Measurements from ENCODE around the gene BCL7C.
"Not testable (repeated sequence)": the region's sequence is repeated elsewhere in the genome, so short reads cannot be mapped to it uniquely, and the experiment has no call there.

The BCL7C gene

GRCh38 chr16:30860729-30861128 is 33.1 kb downstream of the BCL7C start:
- DNase-seq (ENCODE audit: low read depth), result not testable (repeated sequence)

GRCh38 chr16:30858829-30859423 is 35.0 kb downstream of the BCL7C start:
- no peak for DNase-seq (ENCODE audit: low read depth)

GRCh38 chr16:30858111-30858495 is 35.8 kb downstream of the BCL7C start:
- DNase-seq (ENCODE audit: low read depth), result no peak

- DNase-seq (ENCODE audit: low read depth), result no peak
These were observed 40.1 kb downstream of the BCL7C start for GRCh38 chr16:30853758-30854157.

- no peak for DNase-seq (ENCODE audit: low read depth)
These were observed 43.6 kb downstream of the BCL7C start for GRCh38 chr16:30850246-30850645.

- no peak for DNase-seq (ENCODE audit: low read depth)
These were observed 47.1 kb downstream of the BCL7C start for GRCh38 chr16:30846649-30847402.

GRCh38 chr16:30844671-30845449 is 49.0 kb downstream of the BCL7C start:
- peak; percentile 92 for DNase-seq (ENCODE audit: low read depth)

- no peak for DNase-seq (ENCODE audit: low read depth)
These were observed 49.6 kb downstream of the BCL7C start for GRCh38 chr16:30844346-30844670.

GRCh38 chr16:30843501-30843900 is 50.4 kb downstream of the BCL7C start:
- no peak for DNase-seq (ENCODE audit: low read depth)

- DNase-seq (ENCODE audit: low read depth), result no peak
These were observed 50.9 kb downstream of the BCL7C start for GRCh38 chr16:30842971-30843370.

GRCh38 chr16:30841332-30841731 is 52.5 kb downstream of the BCL7C start:
- DNase-seq (ENCODE audit: low read depth), result no peak

GRCh38 chr16:30840611-30841010 is 53.3 kb downstream of the BCL7C start:
- DNase-seq (ENCODE audit: low read depth), result no peak

- no peak for DNase-seq (ENCODE audit: low read depth)
These were observed 54.2 kb downstream of the BCL7C start for GRCh38 chr16:30839523-30840227.

GRCh38 chr16:30838876-30839471 is 54.9 kb downstream of the BCL7C start:
- no peak for DNase-seq (ENCODE audit: low read depth)

- peak; percentile 24 for DNase-seq (ENCODE audit: low read depth)
These were observed 56.0 kb downstream of the BCL7C start for GRCh38 chr16:30837904-30838303.
